HG02623 (cell line): ENCODE data around the gene MEIS2.

Experiments
- ATAC-seq: cut with Tn5 transposase; IDR thresholded peaks from one replicate; pipeline ENCODE4 v1.9.1; 2021; ENCODE audit warnings: moderate library complexity; ENCODE audit not compliant: unreplicated experiment

MEIS2 gene

DNA sequence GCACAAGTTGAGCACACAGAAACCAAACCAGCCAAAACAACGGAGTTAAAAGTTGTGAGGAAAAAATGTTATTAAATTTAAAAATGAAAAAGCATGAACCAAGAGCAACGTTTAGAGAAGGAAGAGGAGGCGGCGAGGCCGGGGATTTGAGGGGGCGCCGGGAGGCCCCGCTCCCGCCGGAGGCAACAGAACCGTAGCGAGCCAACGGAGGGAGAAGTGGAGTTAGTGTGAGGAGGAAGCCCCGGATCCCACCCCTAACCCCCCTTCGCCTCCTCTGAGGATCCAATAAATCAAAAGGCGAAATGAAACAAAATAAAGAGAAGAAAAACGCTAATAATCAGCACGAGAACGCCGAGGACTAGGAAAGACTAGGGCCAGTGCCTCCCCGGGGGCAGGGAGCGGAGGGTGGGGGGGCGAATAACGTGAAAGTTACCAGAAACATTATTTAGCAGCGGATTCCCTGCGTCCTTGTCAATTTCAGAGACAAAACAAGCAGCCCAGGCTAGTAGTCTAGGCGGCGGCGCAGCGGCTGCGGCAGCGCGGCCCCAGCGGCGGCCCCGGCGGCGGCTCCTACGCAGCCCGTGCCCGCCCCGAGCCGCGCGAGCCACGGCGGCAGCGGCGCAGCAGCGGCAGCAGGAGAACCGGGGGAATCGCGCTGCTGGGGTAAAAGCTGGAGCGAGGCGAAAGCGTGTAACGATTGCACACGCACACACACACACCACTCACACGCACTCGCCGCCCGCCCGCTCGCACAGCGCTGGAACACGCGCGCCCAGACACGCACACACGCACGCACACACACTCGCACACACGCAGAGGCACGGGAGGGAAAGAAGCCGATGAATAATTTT is 1.7 kb downstream of the MEIS2 start:
- ATAC-seq: no peak

DNA sequence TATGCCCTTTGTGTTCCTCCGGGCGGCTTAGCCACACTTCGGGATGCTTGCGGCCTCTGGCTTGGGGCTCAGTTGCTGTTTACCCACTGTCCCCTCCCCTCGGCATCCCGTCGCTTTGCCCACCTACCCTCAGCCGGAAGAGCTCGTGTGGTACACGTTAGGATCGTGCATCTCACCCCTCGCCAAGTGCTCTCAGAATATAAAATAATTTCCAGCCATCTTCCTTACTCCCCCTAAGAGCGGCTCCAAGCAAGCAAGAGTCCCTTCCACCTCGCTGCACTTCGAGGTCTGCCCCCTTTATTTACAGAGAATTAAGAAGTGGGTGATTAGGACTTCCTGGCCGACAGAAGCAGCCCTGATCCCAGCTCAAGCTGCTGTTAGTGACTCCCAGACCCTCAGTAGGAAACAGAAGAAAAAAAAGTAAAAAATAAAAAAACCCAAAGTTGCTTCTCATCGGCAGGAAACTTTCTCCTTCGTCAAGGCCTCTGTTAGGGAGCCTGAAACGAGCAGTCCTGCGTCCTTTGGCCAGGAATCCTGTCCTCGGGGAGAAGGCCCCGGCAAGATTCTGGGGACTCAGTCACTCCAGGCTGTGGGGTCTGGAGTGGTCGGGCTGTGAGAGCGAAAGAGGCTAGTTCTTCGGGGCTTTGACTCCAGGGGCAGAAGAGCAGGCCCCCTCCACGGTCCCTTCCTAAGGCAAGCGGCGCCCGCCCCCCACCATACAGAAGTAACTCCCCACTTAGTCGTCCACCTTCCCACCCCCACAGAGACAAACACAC is 3.0 kb downstream of the MEIS2 start:
- no peak for ATAC-seq

DNA sequence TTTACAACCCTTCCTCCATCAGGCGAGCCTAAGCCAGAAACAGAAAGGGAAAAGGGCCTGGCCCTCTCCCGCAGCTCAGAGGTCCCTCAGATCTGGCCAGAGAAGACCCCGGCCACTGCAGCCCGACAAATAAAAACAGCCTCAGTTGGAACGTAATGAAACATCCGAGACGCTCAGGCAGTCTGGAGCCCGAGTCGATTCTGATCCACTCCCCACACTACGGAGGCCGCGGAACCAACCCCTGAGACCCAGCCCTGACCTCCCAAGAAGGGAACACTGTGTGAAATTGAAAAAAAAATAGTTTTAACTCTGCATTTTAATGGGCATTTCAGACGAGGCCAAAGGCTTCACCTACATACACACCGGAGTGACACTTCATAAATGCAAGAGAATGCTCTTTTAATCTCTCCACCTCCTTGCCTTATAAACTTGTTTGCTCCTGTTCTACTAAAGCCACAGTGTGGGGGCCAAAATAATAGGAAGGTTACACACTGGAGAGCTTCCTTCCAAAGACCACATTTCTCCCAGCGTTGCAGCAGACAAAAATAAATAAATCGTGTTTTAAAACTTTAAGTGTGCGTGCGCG is 3.7 kb downstream of the MEIS2 start:
- no peak for ATAC-seq

DNA sequence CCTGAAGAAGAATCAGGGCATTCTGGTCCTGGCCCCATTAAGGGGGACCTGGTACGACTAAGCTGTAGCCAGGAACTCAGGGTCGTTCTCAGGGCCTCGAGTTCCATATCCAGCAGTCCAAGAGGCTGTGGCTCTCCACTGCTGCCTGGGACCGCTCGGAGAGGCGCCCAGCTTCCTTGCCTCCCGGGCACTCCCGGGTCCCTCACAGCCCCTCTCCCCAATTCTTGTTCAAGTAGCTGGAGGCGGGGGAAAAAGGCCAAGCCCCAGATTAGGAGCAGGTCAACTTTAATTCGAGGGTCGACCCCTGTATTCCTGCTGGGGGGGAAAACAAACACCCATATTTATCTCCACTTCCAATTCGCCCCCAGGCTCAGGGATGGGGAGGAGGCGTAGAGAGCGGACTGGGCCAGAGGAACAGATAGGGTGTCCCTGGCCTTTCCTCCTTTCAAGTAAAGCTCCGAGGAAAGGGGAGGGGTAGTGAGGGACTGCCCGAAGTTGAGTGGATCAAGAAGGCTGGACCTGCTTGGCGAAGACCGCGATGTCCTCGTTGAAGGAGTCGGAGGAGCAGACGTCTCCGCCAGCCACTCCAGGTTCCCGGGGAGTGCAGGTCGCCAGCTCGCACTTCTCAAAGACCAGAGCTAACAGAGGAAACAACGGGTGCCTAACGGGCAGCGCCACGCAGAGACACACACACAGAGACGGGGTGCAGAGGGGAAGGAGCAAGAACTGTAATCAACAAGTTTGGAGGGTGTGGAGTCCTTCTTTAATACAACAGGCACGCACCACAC is 4.4 kb downstream of the MEIS2 start:
- no peak for ATAC-seq

DNA sequence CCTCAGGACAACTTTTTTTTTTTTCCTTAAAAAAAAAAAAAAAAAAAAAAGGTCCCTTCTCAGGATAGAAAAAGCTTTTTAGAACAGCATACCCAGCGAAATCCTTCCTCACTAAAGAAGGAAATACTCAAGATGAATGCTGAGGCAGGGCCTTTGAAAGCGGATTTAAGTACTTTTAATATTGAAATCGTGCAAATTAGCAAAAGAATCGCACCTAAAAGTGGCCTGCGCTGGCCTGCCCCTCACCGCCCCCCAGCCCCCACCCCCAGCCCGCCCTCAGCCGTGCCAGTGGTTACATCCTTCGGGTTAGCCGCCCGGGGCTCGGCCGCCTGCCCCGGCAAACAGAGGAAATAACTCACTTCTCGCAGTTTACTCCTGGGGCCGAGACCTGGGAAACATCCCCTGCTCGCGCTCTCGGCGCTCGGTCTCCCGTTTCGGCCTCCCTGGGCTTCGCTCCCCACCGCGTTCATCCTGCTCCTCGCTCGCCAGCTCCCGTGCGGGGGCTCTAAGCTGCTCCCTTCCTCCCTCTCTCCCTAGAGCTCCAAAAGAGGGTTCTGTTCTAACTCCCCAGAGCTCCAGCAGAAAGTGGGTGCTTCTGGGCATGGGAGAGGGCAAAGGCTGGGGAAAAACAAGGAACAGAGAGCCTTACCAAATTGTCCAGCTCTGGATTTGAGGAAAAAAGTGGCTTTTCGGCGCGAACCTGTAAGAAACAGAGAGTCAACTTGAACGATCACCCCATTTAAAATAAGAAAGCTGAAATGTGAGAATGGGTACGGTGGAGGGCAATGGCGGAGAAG is 5.2 kb downstream of the MEIS2 start:
- ATAC-seq: no peak

DNA sequence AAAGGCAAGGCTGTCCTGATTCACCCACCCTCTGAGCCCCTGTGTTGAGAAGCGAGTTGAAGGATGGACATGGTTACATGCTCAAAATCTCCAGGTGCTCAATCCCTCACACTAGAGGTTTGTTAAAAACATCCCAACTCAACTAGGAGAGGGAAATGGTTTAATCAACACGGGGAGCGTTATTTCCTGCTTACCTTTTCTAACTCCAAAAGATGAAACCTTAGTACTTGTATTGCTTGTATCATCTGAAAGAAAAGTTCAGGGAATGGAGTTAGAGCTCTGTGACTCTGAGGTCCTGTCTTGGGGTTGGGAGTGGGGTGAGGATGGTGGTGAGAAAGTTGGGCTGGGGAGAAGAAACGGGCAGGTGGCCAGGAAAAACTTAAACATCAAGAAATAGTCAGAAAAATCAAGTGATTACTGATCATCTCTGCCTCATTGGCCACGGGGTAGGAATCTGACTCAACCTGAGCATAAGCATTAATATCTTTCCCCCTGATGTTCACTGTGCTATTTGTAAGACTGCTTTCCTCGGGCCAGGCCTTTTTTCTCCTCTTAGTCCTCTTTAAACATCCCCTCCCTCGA is 5.9 kb downstream of the MEIS2 start:
- ATAC-seq: no peak

DNA sequence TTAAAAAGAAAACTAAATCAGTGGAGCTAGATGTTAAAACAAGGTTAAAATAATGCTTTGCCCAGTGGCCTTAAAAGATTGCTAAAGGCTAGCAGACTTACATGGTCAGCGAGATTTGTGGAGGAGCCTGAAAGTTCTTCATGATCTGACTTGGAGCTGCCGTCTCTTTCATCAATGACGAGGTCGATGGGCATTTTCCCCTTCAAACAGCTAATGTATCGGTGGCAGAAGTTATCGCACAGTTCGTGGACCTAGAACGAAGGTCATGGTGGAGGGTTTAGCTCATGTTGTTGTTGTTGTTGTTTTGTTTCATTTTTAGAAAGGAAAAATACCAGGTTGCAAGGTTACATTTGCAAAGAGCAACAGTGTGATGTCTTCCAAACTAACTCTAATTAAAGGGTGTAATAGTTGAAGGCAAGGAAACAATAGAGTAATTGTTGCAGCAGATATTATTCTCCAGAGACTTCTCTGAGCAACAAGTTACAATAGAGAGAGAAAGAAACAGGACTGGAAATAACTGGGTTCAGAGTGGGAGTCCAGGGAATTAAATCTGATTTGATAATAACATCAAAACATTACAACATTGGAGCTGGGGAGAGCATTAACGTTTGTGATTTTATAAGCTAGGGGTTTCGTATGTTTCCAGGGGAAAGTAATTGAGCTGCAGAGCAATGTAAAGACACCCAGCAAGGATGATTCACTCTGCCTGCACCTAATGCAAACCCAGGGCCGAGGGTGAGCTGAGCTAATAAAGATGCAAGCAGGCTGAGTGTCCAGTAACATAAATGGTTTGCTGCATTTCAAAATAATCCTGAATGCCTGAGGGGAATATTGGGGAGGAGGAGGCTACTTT is 6.6 kb downstream of the MEIS2 start:
- no peak for ATAC-seq

DNA sequence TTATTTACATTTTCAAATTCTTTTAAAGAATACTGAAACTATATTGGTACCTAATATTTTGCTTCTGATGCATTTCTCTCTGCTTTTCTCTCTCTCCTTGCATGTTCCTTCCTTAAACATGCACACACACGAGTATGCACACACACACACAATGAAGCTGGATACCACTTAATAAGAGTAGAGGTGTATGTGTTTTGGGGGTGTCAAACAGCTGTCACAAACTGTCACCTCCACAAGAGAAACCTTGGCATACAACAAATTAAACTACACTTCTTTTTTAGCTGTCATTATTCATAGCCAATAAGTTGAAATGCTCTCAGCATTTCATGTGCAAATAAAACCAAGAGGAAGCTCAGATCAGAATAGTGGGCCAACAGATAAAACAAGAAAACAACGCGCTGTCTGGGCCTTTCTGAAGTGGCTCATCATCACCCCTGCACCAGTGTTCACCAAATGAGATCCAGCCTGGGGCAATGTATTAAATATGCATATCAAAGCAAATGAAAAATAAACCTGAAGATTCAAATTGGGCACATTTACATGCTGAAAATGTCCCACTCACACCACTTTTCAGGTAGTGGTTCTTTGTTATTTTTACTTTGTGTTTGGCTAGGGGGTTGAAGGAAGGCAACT is 9.7 kb downstream of the MEIS2 start:
- no peak for ATAC-seq

DNA sequence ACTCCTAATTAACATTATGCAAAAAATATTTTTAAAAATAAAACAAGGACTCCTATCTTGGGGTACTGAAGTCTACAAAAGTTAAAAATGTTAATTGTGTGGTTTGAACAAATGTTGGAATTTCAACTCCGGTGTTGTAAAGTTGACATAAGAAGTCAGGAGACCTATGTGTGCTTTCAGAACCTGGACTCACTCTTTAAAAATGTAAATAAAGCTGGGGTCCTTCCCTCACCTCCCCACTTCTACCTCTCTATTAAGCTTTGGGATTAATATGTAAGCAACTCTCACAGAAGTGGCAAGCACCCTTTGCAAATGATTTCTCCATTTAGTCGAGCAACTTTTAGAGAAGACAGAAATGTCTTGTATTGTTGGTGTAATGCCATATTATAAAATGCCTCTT is 11.9 kb downstream of the MEIS2 start:
- ATAC-seq: no peak

DNA sequence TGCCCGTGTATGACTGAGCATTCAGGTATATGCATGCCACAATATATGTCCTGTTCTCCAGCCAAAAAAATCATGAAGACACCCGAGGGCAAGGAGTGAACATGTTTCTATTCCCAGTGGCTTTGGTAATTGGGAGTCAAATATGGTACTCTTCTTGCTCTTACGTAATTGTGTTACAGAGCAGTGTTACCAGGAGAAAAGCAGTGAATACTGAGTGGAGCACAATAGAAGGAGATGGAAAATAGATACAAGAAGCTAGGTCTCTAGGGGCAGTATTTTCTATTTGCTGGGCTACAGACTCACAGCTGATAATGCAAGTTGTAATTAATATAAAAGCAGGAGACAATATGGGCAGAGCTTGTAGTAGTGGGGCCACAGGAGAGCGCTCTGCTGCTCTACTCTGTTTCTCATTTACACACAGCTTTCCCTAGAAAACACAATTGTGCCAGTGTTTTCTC is 13.2 kb downstream of the MEIS2 start:
- no peak for ATAC-seq

DNA sequence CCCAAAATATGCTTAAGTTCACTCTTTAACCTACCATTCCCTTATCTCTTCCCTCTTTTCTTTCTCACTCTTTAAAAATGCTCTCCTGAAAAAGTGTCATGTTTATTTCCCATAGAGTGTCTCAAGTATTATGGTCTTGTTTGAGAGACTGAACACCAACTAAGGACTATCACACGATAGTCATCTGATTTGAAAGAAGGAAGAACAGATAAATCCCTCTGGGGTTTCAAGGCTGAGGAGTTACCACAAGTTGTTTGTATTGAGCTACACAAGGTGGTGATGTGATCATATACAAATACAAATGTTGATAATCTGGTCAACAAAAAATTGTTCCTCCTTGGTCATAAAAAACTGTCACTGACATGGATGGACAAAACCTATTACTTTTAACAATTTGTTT is 13.8 kb downstream of the MEIS2 start:
- no peak for ATAC-seq

DNA sequence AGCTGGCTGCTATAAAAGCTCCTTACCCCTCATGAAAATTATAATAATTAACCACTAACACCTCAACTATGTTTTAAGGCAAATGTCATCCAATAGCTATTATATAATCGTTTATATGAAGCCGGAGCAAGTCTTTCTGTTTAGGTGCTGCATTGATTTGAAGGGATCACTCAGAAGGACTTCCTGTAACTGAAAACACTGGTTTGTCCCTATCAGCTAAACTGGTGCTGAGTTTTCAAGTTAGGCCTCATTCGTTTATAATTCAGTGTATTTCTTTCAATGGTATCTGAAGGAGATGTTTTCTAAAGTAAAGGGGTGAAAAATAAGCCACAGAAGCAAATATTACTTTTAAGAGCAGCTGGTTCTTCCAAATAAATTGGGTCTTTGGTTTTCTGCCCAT is 14.2 kb downstream of the MEIS2 start:
- ATAC-seq: no peak

DNA sequence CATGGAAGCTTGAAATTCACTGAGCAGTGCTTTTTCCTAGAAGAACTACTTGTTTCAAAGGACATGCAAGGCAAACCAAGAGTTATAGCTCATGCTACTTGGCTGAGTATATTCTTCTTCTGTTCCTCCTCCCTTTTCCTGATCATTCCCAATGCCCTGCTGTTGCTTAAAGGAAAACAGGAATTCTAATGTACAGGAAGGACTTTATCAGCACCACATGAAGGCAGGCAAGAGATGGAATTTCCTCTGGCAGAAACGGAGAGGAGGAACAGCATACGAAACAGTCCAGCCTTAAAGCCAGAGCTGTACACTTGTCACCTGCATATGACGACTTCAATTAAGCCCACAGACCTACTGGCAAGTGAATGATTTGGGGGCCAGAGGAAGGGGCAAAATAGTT is 15.7 kb downstream of the MEIS2 start:
- no peak for ATAC-seq

DNA sequence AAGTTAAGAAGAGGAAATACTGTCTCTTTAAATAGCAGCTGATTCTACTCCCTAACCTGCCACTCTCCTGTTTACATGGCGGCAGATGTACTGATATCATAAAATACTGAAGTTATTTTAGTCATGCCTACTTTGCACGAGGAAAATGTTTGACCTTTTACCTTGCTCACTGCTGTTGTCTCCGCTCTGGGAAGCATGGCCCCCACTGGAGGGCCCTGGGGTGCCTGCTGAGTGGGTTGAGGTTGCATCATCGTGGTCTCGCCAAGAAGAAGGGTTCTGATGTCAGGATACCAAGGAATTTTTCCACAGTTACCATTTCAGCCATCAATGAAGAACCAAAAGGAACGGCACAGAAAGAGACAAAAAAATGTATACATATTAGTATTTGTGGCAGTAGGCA is 16.7 kb downstream of the MEIS2 start:
- no peak for ATAC-seq

DNA sequence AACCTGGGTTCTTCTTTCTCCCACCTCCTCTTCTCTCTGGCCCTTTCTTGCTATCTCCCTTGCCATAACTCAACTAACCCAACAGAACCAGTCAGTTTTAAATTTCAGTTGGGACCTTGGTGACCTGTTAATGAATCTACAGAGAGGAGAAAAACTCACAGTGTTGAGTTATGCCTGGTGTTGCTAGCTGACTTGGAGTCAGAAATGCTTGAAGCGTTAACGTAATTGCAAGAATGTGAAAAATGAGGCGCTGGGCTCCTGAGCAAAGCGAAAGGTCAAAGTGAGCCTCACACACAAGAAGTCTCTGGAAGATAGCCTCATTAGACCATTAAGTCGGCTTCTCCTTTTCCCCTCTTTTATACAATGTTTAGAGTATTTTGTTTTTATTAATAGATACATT is 18.4 kb downstream of the MEIS2 start:
- ATAC-seq: no peak

DNA sequence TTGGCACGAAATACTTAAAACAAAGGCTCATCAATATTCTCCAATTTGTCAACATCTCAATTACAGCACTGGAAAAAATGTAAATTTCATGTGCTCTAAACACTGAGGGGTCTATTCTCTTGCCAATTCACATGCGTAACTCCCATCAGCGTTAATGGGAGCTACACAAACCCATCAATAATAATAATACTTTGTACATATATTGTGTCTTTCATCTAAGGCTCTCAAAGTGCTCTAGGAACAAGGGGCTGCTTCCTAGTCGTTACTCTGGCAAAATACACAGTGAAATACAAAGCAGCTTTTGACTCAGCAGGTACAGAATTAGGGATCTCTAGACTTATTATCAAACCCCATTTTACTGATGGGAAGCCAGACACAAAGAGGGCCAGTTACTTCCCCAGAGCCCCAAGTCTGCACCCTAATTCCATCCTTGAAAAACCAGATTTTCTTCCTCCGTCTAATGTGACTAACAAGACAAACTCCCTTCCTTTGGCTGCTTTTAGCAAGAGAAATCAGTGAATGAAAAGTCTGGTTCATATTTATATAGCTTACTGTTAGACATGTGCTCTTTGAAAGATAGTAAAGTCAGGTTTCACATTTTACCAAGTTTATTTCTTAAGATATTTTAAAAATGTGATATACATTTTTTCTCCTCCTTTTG is 20.0 kb downstream of the MEIS2 start:
- no peak for ATAC-seq

DNA sequence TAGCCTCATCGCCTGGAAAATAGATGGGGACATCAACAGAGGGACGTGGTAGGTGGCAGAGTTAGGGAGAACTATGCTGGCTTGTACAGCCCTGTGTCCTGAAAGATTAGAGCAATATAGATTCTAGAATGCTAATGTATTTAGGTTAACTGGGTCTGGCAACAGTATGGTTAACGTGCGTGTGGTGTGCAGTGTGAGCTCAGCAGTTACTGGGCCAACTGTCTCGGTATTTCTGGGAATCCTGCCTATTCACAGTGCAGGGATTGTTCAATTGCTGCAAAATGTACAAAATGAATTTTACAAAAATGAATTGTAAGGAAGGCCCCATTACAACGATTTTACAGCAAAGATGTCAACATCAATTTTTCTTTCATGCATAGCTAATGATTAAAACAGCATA is 20.6 kb downstream of the MEIS2 start:
- no peak for ATAC-seq

DNA sequence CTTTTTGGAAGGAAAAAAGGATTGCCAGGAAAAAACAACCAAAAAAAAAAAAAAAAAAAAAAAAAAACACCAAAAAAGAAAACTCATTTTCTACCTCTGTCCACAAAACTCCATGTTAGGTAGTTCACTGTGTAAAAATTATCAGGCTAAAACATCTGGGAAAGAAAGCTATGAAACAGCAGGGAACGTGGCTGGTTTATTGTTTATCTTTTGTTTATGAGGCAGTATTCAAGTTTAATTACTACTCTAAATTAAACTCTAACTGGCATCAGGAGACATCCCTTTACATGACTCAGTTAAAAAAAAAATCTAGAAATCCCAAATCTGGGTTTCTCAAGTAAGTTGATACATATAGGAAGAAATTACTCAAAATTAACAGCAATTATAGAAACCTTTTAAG is 21.8 kb downstream of the MEIS2 start:
- no peak for ATAC-seq
